Stimulated activated CD4-positive, alpha-beta T cell treated with anti-CD3 and anti-CD28 coated beads, Interleukin-12 subunit alpha, Interleukin-12 subunit beta, amount 100 ng/mL, for 24 hours (primary cell): ENCODE results near the gene MAEA.
"Not testable (repeated sequence)": the region's sequence is repeated elsewhere in the genome, so short reads cannot be mapped to it uniquely, and the experiment has no call there.

Experiments
- DNase-seq, 2 experiments: peaks; one replicate each; pipeline ENCODE4 v3.0.0-alpha.2; 2020; ENCODE audit warnings: low read depth in 2 of 2

The MAEA gene

GRCh38 chr4:1334579-1334895 lies 44.8 kb downstream of the MAEA start:
- DNase-seq = no peak

GRCh38 chr4:1335193-1335883 lies 45.6 kb downstream of the MAEA start:
- DNase-seq = not testable (repeated sequence)

GRCh38 chr4:1336088-1336491 lies 46.4 kb downstream of the MAEA start:
- no peak for DNase-seq

- DNase-seq = peak; percentile 45 to 53
Measured at GRCh38 chr4:1337376-1337831, 47.7 kb downstream of the MAEA start.

GRCh38 chr4:1337951-1338751 lies 48.5 kb downstream of the MAEA start:
- no peak for DNase-seq

- no peak for DNase-seq
Measured at GRCh38 chr4:1338752-1339414, 49.2 kb downstream of the MAEA start.

DNA sequence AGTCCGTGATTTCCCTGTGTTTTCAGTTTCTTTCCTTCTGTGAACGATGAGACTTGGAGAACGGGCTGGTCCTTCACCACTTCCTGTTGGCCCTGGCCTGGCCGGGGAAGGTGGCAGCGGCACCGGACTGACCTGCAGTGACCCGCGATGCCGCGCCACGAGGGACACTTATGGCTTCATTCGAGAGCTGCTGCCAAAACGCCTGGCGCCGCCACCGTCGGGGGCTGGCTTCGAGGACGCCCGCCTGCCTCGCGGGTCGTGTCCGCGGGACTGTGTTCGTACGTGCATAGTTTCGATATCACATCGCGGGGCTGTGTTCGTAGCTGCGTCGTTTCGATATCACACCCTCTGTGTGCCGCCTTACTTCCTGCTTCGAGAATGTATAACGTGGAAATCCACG lies 49.8 kb downstream of the MAEA start:
- no peak for DNase-seq

DNA sequence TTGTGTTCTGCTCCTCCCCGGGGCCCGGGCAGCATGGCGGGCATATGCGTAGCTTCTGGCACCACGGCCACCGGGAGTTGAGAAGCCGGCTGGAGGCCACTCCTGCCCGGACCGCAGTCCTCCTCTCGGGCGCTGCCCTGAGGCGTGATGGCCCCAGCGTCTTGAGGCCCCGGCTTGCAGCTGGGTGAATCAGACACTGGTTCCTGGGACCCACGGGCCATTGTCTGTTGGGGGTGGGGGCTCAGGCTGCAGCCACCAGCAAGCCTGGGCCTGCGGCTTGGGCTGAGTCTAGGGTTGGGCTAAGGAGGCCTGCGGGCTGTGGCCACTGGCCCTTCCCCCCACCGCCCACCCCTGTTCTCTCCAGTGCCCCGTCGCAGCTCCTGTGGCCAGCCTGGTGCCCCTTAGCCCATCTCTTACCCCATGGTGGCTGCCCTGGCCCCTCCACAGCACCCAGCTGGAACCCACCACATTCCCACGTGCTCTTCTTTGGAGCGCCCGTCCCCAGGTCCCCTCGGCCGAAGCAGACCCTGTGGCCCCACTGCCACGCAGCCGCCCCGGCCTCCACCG lies 50.6 kb downstream of the MAEA start:
- no peak for DNase-seq

DNA sequence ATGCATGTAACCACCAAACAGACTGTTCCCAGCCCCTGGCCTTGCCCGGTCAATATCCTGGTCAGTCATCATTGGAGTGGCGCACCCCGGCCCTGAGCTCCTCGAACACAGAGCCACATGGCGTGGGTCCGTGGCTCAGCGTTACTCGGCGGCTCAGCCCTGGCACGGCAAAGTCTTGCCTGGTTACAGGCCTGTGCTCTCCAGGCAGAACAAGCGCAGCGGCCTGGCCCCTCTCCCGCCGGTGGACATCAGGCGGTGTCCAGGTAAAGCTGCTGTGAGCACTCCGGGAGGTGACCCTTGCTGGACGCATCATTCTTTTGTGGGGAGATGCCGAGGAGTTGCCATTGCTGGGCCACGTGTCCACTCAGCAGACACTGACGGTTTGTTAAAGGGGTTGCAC lies 51.2 kb downstream of the MAEA start:
- no peak for DNase-seq

DNA sequence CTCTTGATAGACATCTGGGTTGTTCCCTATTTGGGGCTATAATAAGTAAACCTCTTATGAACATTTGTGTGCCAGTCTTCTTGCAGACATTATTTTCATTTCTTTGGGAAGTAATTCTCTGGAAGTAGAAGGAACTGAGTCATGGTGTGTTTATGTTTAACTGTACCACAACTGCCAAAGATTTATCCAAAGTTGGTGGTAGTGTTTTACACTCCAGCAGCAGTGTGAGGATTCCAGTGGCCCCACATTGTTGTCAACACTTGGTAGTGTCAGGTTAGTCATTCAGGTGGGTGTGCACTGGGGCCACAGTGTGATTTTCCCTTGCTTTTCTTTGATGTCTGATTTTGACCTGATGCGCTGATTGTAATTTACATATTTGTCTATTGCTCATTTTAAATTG lies 52.3 kb downstream of the MAEA start:
- no peak for DNase-seq

DNA sequence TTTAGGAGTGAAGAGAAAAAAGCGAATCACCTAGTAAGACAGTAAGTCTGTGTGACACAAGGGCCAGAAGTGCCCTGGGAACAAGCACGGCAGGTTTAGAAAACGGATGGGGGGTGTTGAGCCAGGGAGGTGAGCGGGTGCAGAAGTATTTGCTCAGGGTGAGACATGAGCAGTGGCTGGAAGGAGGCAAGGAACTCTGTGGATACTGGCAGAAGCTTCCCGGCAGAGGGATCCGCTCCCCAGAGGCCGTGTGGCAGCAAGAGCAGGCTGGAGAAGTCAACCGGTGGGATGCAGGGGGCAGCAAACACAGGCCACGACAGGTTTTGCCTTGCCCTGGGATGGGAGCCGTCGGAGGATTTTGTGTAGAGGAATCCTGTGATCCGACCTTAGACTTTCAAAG lies 55.0 kb downstream of the MAEA start:
- DNase-seq = no peak

DNA sequence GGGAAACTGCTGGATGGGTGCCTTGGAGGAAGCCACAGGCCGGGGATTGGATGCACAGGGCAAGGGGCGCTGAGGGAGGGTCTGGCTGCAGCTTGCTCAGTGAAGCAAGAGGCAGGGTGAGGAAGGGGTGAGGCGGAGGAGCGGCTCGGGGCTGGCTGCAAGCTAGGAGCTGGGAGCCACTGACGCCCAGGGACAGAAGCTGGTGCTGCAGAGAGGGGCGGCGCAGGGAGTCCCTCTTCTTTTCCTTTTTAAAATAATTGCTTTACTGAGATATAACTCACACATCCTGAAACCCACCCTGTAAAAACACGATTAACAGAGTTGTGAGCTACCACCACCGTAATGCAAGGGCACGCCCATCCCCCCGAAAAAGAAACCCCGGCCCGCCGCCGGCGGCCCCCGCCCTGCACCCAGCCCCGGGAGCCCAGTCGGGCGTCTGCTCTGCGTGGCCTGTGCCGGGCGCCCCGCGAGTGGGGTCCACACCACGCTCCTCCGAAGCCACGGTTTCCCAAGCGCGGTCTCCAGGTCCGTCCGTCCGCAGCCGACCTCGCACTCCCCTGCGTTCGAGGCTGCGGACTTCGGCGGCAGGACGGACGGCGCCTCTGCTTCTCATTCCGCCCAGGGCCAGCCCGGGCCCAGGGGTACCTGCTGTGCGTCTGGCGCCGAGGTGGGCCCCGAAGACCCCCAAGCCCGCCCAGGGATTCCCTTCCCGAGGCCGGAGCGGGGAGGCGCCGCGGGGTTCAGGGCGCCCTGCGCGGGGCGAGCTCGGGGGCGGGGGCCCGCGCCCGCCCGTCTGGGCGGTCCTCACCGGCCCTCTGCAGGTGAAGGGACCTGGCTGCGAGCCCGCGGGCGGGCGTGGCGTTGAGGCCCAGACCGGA lies 56.5 kb downstream of the MAEA start:
- peak in 1 of 2 experiments; percentile 29 for DNase-seq

DNA sequence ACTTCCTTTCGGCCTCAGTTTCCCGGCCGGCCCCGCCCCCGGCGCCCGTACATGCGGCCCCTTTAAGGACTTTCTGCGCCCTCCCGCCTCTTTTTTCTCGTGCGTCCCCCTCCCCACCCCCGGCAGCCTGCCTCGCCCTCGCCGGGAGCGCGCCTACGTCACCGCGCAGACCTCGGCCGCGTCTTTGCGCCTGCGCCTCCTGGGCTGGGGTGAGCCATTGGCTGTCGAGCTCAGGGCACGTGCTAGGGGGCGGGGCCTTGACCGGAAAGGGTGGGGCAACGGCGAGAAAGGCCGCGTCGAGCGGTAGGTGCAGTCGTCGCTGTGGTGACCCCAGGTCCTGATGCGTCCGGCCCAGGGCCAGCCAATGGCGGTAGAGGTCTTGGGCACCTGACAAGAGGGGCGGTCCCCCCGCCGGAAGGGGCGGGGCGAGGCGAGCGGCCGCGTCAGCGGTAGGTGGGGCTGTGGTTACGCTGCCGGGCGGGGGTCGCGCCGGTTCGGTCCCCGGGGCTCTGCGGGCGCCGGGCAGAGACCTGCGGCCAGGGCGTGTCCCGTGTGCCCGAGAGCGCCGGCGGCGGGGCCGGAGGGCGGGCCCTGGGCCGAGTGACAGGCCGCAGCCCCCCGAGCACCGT lies 57.2 kb downstream of the MAEA start, which contains the start of gene UVSSA:
Gene UVSSA (plus strand): TSS at position 428 of the 629 bp plus-strand sequence. CDS start 884 bp downstream, outside the sequence.
- DNase-seq = peak; percentile 100

GRCh38 chr4:1347410-1347864 lies 57.7 kb downstream of the MAEA start:
- DNase-seq = peak; percentile 20 to 37

GRCh38 chr4:1348014-1348513 lies 58.4 kb downstream of the MAEA start:
- DNase-seq = no peak

- DNase-seq = no peak
Measured at GRCh38 chr4:1348746-1349145, 59.1 kb downstream of the MAEA start.

- DNase-seq = no peak
Measured at GRCh38 chr4:1349359-1350168, 59.9 kb downstream of the MAEA start.

DNA sequence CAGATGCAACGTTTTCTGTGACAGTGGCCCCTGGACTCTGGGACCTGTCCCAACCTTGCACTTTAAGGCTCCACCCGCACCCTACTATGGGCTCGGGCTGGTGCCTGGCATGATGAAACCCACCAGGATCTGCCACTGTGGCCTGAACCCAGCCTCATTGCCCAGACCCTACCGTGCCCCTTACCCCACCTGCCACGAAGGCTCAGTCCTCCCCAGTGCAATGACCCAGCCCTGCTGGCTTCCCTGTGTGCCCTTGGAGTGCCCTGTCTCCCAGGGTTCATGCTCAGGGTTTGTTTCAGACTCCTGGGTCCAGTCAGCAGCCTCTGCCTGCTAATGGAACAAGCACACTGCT lies 60.5 kb downstream of the MAEA start:
- DNase-seq = no peak

DNA sequence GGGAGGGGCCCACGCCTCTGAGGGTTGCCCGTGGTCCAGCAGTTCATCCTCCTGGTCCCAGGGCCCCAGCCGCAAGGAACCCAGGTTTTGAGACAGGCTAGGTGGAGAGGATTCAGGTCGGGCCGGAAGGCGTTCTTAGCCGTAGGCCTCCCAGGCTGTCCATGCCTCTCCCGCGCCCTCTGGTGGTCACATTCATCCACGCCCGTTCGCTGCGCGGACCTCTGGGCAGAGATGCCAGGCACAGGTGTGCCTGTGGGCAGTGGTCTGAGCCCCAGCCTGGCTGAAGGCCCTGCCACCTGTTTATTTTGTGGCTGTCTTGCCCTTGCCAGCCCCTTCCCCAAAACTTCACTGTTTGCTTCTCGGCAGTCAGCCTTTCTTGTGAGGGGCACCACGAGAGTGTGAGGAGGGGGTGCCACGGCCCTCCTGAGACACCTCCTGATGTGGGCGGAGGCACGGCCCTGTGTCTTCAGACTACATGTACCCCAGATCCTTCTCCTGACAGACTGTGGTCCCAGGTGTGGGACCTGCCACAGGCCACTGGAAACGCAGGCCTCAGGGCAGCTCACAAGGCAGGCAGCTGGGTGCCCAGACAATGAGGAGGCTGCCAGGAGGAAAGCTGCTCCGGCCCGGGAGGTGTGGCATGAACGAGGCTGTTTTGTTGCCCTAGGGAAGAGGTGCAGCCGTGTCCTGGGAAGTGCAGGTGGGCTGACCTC lies 62.3 kb downstream of the MAEA start:
- DNase-seq = peak; percentile 76 to 91
